Prostate gland (tissue), 2 donors: ENCODE measurements around the gene GULP1.
"Not testable (repeated sequence)": the region's sequence is repeated elsewhere in the genome, so short reads cannot be mapped to it uniquely, and the experiment has no call there.

Experiments used
- CTCF ChIP-seq, 4 experiments: fragments of 200-600 bp in 2 of 4; fragments of 450-650 bp in 2 of 4; sonication (generic) in 2 of 4; IDR thresholded peaks; 1 replicate in 3 of 4; 2 replicates in 1 of 4; pipeline ENCODE4 v1.5.1; 2016 to 2019; ENCODE audit warnings: antibody characterized with exemption in 4 of 4, mild to moderate bottlenecking in 2 of 4, moderate library complexity in 2 of 4
- POLR2AphosphoS5 ChIP-seq: sonication (generic); formaldehyde crosslinking; IDR thresholded peaks from one replicate; pipeline ENCODE4 v1.6.1; 2017; ENCODE audit warnings: antibody characterized with exemption

- TF ChIP-seq CTCF (IDR thresholded peaks at IDR 0.05); POLR2AphosphoS5: not testable (repeated sequence)
Measured at GRCh38 chr2:188466078-188466477, 174.4 kb downstream of the GULP1 start.
